MCF 10A (cell line): ENCODE data around the gene CATSPERB. TPM values are rescaled to one million over a fixed set of nuclear protein-coding genes. Genes with fewer than 3 reads are reported as not detected.
"Not testable (repeated sequence)": the region's sequence is repeated elsewhere in the genome, so short reads cannot be mapped to it uniquely, and the experiment has no call there.

Experiments
- BruUV-seq: library from RNA; stranded (reverse); fragments of 400-500 nt; replicated peaks from 2 replicates; lab custom pipeline; 2021; lab: Mats Ljungman, UMichigan
- CTCF ChIA-PET: fragments of 300-600 bp; sonication (Branson Sonifier 250); formaldehyde crosslinking; extraction: SDS; loops from one replicate; lab custom pipeline; 2021; ENCODE audit warnings: antibody characterized with exemption, inconsistent platforms; lab: Yijun Ruan, JAX
- POLR2A ChIA-PET: fragments of 300-600, 350-650 bp; sonication (Branson Sonifier 250); formaldehyde crosslinking; extraction: SDS; loops from one replicate; lab custom pipeline; 2020; ENCODE audit warnings: antibody characterized with exemption, inconsistent platforms; lab: Yijun Ruan, JAX
- DNase-seq: peaks from one replicate; pipeline ENCODE4 v3.0.0-alpha.2; 2018; ENCODE audit not compliant: unreplicated experiment
- H3K27ac Mint-ChIP-seq: one replicate; pipeline ENCODE4 v1.8.0; 2022; ENCODE audit warnings: mild to moderate bottlenecking, low read depth, mixed read lengths; ENCODE audit not compliant: unreplicated experiment
- H3K27me3 Mint-ChIP-seq: one replicate; pipeline ENCODE4 v1.8.0; 2022; ENCODE audit warnings: mixed read lengths; ENCODE audit not compliant: insufficient read depth, unreplicated experiment
- H3K36me3 Mint-ChIP-seq: one replicate; pipeline ENCODE4 v1.8.0; 2022; ENCODE audit warnings: mild to moderate bottlenecking, moderate library complexity, mixed read lengths; ENCODE audit not compliant: insufficient read depth, unreplicated experiment
- H3K4me1 Mint-ChIP-seq: one replicate; pipeline ENCODE4 v1.8.0; 2022; ENCODE audit warnings: mixed read lengths; ENCODE audit not compliant: insufficient read depth, unreplicated experiment
- H3K4me3 Mint-ChIP-seq: one replicate; pipeline ENCODE4 v1.8.0; 2022; ENCODE audit warnings: mild to moderate bottlenecking, moderate library complexity, mixed read lengths; ENCODE audit not compliant: unreplicated experiment
- H3K9me3 Mint-ChIP-seq: one replicate; pipeline ENCODE4 v1.8.0; 2022; ENCODE audit warnings: mixed read lengths; ENCODE audit not compliant: unreplicated experiment
- intact Hi-C: fragments of 100-400 bp; cut with micrococcal nuclease; formaldehyde crosslinking; loops from 2 replicates; pipeline ENCODE4 v1.14.1; 2022
- total RNA-seq: library from RNA; stranded (reverse); gene quantifications from 2 replicates; pipeline ENCODE4 v1.2.3, GENCODE V29; 2022
- TF ChIP-seq, protein P1 (sequence below): fragments of 200-600 bp; IDR thresholded peaks from one replicate; pipeline ENCODE4 v1.8.0; 2022; ENCODE audit warnings: antibody characterized with exemption, mild to moderate bottlenecking; ENCODE audit not compliant: unreplicated experiment

Gene CATSPERB
- total RNA-seq, 1 experiment from 2014 or later: 1.1 TPM

DNA sequence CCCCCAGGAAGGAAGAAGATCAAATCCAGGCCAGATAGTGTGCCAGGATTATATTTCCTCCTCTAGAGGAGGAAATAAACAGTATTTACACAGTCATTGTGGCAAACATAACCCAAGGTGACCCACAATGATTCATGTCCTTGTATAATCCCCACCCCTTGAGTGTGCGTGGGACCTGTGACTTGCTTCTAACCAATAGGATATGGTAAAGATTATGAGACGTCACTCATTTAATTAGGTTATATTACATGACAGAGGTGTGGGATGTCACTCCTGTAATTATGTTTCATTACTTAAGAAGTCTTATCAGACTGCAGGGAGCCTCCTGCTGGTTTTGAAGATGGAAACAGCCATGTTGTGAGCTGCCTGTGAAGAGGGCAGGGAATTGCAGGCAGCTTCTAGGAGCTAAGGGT, 12.2 kb upstream of the CATSPERB start:
- peaks cover 5% of the 10 kb centered on the region for H3K4me1 Mint-ChIP-seq
- CTCF ChIA-PET: no interaction called here
- H3K4me3 Mint-ChIP-seq: no peak overlapping the region
- peak; percentile 11 for DNase-seq
- no peak overlapping the region for H3K27ac Mint-ChIP-seq
- intact Hi-C loops: no loop called here
- BruUV-seq: no TSS peak
- no peaks in the 10 kb centered on the region for H3K9me3 Mint-ChIP-seq
- POLR2A ChIA-PET: interaction anchor here (0.7 kb wide), 1 partner anchor 104 kb away, joined by 3 read pairs; no protein-coding TSS in a partner anchor
- no peaks in the 10 kb centered on the region for H3K36me3 Mint-ChIP-seq
- H3K27me3 Mint-ChIP-seq: no peaks in the 10 kb centered on the region
- TF ChIP-seq, protein P1, sequence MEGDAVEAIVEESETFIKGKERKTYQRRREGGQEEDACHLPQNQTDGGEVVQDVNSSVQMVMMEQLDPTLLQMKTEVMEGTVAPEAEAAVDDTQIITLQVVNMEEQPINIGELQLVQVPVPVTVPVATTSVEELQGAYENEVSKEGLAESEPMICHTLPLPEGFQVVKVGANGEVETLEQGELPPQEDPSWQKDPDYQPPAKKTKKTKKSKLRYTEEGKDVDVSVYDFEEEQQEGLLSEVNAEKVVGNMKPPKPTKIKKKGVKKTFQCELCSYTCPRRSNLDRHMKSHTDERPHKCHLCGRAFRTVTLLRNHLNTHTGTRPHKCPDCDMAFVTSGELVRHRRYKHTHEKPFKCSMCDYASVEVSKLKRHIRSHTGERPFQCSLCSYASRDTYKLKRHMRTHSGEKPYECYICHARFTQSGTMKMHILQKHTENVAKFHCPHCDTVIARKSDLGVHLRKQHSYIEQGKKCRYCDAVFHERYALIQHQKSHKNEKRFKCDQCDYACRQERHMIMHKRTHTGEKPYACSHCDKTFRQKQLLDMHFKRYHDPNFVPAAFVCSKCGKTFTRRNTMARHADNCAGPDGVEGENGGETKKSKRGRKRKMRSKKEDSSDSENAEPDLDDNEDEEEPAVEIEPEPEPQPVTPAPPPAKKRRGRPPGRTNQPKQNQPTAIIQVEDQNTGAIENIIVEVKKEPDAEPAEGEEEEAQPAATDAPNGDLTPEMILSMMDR: no peak

DNA sequence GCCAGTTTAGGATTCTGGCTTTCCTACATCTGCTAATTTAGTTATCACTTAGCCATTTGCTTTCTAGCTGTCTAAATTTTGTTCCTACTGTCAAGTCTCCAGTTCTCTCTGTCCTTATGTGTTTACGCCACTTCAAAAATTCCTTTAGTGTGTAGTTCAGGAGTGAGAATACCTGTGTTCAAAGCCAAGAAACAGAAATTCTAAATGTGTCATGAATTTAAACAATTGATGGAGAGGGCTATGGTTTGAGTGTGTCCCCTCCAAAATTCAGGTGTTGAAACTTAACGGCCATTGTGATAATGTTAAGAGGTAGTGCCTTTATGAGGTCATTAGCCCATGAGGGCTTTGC, 11.4 kb upstream of the CATSPERB start:
- intact Hi-C loops: no loop called here
- no peaks in the 10 kb centered on the region for H3K9me3 Mint-ChIP-seq
- no peak overlapping the region for H3K4me3 Mint-ChIP-seq
- H3K27me3 Mint-ChIP-seq: no peaks in the 10 kb centered on the region
- no peak for DNase-seq
- no peak overlapping the region for H3K27ac Mint-ChIP-seq
- peaks cover 5% of the 10 kb centered on the region for H3K4me1 Mint-ChIP-seq
- H3K36me3 Mint-ChIP-seq: no peaks in the 10 kb centered on the region
- POLR2A ChIA-PET: no interaction called here
- BruUV-seq: no TSS peak
- CTCF ChIA-PET: no interaction called here
- TF ChIP-seq, protein P1: no peak

DNA sequence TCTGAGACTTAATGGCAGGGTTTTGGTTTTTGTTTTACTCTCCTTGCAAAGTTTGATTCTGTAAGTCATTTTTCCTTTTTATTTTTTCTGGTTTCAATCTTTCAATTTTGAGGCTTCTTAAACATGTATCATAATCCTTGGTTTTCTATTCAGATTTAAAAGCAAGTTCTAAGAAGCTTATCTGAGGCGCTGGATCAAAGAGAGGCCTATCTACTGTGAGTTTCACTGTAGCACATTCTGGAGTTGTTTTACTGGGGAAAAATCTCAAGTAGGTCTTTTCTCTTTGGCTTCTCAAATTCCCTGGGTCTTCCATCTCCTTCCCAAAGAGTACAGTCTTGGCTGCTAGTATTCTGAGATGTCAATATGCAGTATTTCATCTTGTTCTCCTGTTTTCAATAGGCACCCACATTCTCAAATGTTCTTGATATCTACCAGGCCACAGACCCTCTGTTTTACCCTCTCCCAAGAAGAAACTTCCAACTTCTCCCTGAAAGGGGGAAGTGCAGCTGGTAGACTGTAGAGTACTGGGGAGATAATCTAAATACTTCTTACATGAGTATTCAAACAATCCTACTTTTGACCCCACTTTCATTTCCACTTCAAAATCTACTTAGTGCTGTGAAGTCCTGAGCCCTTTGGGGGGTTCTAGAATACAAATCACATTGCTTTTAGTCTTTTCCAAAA, 10.9 kb upstream of the CATSPERB start:
- Mint-ChIP-seq H3K4me1 (peaks cover 5% of the 10 kb centered on the region), H3K27ac (no peak overlapping the region), H3K4me3 (no peak overlapping the region), H3K36me3 (no peaks in the 10 kb centered on the region), H3K9me3 (no peaks in the 10 kb centered on the region), H3K27me3 (no peaks in the 10 kb centered on the region)
- intact Hi-C loops: no loop called here
- ChIA-PET CTCF (no interaction called here), POLR2A (no interaction called here)
- TF ChIP-seq, protein P1: no peak
- DNase-seq: no peak
- no TSS peak for BruUV-seq

DNA sequence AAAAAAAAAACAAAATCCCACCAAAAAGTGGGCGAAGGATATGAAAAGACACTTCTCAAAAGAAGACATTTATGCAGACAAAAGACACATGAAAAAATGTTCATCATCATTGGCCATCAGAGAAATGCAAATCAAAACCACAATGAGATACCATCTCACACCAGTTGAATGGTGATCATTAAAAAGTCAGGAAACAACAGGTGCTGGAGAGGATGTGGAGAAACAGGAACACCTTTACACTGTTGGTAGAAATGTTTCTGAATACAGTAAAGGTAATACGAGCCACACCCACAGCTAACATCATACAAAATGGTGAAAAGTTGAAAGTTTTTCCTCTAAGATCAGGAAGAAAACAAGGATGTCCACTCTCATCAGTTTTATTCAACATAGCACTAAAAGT, 8.0 kb upstream of the CATSPERB start:
- DNase-seq, H3K27me3 Mint-ChIP-seq, POLR2A ChIA-PET, H3K36me3 Mint-ChIP-seq, H3K27ac Mint-ChIP-seq, H3K9me3 Mint-ChIP-seq, H3K4me3 Mint-ChIP-seq, CTCF ChIA-PET, BruUV-seq, intact Hi-C loops, H3K4me1 Mint-ChIP-seq: not testable (repeated sequence)
